ENCODE measurements around the gene RER1.

The RER1 gene

GRCh38 chr1:2391041-2391930 is at the start of gene RER1, which contains the start of gene MORN1:
Gene RER1 (plus strand): TSS chr1:2391841. CDS start chr1:2395791, 3,950 bp downstream.
Gene MORN1 (minus strand): TSS chr1:2391554. CDS start chr1:2391533, 21 bp downstream.
- peak; percentile 98 for DNase-seq

GRCh38 chr1:2342384-2343022 is 49.1 kb upstream of the RER1 start:
- DNase-seq = no peak

GRCh38 chr1:2343023-2343935 is 48.4 kb upstream of the RER1 start:
- DNase-seq = no peak

GRCh38 chr1:2344121-2344681 is 47.4 kb upstream of the RER1 start:
- DNase-seq = no peak

- no peak for DNase-seq
These were observed 46.8 kb upstream of the RER1 start for GRCh38 chr1:2344744-2345296.

GRCh38 chr1:2345297-2346075 is 46.2 kb upstream of the RER1 start:
- DNase-seq = no peak

- DNase-seq = no peak
These were observed 44.8 kb upstream of the RER1 start for GRCh38 chr1:2346691-2347408.

GRCh38 chr1:2347409-2347785 is 44.2 kb upstream of the RER1 start:
- DNase-seq = no peak

- no peak for DNase-seq
These were observed 43.7 kb upstream of the RER1 start for GRCh38 chr1:2347896-2348295.

GRCh38 chr1:2348346-2349325 is 43.0 kb upstream of the RER1 start:
- no peak for DNase-seq

- no peak for DNase-seq
These were observed 41.8 kb upstream of the RER1 start for GRCh38 chr1:2349806-2350205.

GRCh38 chr1:2350501-2350900 is 41.1 kb upstream of the RER1 start:
- no peak for DNase-seq

- no peak for DNase-seq
These were observed 40.6 kb upstream of the RER1 start for GRCh38 chr1:2350911-2351655.

- no peak for DNase-seq
These were observed 39.9 kb upstream of the RER1 start for GRCh38 chr1:2351723-2352122.

GRCh38 chr1:2352341-2352896 is 39.2 kb upstream of the RER1 start:
- DNase-seq = no peak

GRCh38 chr1:2352897-2353550 is 38.6 kb upstream of the RER1 start:
- no peak for DNase-seq

- DNase-seq = no peak
These were observed 37.8 kb upstream of the RER1 start for GRCh38 chr1:2353551-2354438.
